ENCODE data around the gene SLC1A2.

The SLC1A2 gene

DNA sequence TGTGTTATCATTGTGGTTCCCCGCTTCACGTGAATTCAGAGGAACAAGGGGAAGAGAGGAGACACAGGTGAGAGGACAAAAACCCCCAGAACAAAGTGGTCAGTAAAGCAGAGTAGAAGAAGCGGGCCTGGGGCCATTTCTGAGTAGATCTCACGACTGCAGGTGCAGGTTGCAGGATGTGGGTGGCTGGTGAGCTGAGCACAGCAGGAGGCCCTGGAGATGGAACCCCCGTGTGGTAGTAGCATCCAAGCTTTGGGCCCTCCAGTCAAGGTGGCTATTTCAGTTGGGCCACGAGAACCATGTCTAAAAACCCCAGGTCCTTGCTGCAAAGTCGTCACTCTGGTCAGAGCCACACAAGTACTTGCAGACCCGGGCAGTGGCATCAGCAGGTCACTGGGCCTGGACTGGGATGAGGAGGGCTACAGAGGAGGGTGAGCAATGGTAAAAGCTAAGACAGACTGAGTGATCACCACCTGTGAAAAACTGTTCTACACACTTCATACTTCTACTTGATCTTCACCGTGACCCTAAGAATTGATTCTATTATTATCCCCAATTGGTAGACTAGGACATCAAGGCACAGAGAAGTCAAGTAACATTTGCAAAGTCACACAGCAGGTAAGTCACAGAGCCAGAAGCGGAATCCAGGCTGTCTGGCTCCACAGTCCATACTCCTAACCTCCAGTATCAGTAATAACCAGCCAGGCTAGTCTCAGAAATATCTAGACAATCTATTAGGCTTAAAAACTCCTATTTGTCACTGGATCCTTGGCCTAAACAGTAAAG, 43.8 kb downstream of the SLC1A2 start:
- no peak for DNase-seq

DNA sequence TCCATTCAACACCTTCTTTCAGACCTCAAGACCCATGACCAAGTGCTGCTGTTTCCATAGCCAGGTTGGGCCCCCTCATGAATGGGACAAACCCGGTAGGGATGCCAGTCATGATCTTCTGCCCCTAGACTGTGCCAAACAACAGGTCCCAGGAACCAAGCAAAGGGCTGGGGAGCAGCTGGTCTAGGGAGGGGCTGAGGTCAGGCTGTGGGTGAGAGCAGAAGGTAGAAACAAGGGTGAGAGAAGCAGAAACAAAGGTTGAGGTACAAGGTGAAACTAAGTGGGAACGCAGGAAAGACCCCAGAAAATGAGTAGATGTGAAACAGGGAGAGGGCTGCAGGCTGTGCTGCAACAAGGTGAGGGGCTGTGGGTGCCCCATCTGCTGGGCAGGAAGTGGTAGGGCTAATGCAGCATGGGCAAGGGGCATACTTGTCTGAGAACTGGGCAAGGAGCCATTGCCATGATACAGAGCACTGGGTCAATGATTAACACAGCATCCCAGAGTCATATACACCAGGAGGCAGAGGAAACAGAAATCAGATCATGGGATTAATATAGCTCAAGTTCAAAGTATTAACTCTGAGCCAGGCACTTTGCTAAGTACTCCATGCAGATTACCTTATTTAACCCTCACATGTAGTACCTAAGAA, 45.9 kb downstream of the SLC1A2 start:
- DNase-seq = no peak

DNA sequence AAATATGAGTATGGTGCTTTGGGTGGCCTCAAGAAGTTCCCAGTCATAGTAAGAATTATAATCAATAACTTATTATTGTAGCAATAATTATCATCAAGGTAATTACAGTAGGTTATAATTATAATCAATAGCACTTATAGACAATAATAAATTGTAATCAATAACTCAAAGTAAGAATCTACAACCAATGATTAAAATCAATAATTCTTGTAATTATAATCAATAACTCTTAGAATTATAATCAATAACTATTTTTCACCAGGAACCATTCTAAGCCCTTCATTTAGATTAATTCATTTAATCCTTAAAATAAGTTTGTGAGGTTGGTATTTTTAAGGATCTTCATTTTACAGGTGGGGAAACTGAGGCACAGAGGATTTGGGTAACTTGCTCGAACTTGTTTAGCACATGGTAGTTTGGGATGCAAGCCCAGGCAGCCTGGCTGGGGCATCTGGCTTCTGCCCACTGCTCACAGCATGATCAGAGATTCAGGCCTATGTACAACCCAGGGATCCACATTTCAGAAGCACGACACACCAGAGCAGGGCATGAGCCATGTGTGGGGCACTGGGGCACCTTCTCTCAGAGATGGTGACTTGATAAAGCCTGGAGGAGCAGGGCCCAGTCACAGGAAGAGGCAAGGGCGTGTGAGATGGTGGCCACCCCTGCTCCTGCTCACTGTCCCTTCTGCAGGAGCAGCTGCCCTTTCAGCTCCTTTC, 46.6 kb downstream of the SLC1A2 start:
- no peak for DNase-seq

DNA sequence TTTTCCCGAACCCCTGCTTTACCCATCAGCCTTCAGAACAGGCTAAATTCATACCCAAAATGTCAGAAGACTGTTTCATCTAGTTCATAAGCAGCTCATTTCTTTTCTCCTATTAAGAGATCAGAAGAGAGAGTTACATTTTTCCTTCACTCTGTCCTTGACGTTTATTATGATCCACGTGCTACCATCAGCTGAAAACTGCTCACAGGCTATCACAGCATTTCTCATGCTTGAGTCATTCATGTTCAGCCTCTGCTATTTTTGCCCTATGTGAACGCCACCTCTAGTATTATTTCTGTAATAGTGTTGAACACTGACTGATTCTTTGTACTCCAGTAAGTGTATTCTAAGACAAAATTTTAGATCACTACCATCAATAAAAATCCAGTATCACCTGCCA, 51.9 kb downstream of the SLC1A2 start:
- no peak for DNase-seq

DNA sequence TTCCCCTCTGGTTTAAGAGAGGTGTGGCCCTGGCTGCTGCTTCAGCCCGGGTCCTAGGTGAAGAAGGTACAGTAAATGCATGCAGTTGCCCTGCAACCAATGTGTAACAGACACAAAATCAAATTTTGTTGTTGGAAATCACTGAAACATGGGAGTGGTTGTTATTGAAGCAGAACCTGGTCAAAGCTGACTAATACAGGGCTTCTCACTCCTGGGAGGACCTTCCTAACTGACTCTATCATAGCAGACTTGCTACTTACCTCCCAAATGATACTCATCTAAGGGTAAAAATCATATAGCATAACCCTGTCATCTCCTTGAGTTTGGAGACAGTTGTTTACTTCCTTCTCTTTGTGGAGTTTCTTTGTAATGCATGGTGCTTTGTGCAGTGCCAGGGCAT, 52.6 kb downstream of the SLC1A2 start:
- DNase-seq = no peak

DNA sequence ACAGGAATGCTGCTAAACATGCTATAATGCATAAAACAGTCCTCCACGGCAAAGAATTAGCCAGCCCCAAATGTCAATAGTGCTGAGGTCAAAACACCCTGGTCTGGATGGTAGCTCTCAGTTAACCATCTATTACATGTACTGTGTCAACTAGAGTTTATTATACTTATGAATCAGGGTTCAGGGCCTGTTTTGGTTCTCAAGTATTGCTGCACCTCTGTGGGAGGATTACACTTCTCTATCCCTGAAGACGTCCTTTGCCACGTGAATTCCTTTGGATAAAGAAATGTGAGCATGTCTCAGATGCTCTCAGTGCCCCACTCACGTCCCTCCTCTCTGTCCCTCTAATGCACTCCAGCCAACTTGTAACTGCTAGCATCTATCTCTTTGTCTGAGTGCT, 53.4 kb downstream of the SLC1A2 start:
- DNase-seq = no peak

DNA sequence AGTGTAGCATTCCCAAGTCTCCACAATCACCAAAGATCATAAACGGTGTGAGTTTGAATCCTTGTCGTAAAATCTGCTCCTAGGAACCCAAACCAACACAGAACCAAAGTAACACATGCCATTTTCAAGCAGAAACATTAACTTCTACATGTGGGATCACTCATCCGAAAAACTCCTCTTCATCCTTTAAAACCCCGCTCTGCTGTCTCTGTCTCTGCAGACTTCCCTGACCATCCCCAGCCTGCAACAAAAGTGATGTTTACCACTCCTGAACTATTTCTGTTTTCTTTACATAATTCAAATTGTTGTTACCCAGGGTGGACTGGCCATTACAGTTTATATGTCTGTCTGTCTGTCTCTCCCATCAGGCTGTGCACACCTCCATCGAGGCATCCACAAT, 54.0 kb downstream of the SLC1A2 start:
- DNase-seq = no peak

DNA sequence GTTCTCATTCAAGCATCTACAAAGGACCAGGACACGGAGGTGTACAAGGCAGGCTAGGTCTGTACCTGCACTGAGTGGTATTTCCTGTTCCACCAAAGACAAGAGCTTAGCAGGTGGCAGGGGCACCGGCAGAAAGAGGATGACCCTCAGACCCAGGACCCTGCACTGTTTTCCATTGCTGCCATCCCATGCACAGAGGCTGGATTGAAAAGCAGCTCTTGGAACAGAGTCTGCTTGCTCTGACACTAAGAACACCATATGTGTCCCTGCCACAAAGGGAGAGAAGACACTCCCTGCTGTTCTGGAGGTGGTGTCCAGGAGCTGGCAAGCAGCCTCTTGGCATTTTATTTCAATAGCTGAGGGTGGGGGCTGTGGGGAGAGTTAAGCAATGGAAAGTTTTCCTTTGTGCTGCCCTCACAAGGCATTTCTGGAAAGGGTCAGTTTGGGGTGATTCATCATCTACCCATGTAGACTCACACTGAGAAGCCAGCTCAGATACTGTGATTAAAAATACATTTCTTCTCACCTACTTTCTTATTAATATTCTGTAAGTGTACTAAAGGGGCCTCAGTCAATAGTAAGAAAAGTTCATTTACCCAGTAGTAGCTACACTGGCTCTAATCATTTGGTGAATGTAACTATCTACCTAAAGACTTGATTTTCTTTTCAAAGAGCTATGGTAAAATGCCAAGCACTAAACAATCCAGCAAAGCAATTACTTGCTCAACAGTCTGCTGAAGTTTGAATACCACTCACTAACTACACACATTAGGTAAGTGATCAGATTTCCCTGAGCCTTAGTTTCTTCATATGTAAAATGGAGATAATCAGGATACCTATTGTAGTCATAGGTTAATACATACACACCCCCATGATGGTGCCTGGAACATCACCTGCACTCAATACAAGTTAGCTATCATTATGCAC, 55.2 kb downstream of the SLC1A2 start:
- DNase-seq = no peak

DNA sequence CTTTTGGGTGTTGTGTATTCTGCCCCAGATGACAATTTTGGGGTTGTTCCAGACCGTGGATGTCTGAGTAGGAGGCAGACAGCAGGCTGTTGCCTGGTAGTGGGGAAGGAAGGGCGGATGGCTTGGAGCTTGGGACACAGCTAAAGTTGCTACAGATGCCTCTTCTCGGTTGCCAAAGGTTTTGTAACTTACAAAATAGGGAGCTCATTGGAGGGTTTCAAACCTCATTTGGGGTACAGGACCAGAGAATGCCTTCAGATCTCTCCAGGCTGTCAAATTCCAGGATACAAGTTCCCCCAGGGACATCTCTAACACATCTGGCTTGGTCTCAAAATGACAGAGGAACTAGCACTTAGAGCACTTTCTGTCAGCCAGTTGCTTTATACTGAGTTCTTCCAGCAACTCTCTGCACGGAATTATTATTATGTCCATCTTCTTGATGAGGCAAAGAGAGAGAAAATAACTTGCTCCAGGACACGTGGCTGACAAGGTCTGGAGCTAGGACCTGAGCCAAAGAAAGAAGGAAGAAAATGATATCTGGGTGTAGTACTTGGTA, 56.0 kb downstream of the SLC1A2 start:
- no peak for DNase-seq

DNA sequence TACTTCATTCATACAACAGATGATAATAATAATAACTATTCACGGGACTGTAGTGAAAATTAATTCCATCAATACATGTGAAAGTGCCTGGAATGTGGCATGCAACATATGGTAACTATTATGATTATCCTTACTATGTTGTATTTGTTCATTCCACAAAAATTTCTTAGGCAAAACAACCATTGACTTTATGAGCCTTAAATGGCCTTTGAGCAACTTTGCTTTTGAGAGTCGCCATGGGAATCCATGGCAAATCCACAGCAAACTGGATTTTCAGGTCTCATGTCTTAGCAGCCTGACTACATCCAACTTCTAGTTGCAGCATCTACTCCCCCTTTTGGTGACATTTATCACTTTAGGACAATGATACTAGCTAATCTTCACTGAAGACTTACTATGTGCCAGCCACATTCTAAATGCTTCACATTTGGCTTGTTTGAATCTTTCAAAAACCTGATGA, 56.8 kb downstream of the SLC1A2 start:
- DNase-seq = no peak

DNA sequence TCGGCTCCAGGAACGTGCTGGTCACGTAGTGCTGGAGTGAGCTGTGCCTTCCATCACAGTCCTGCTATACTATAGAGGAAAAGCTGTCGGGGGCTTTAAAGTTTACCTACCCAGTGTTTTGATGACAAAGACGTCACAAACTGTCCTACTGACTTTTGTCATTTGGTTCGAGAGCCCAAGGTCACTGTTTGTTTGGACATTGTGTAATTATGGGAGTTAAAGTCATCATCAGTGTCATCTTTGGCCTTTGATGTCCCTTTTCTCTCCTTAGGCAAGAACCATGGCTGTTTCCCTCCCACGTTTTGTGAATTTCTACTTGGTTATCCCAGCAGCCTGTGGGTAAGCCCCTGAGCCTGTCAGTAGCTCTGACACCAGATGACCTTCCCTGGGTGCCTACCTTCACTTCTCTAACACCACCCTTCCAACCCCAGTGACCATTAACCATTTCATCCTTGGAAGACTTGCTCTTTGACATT, 59.3 kb downstream of the SLC1A2 start:
- no peak for DNase-seq

DNA sequence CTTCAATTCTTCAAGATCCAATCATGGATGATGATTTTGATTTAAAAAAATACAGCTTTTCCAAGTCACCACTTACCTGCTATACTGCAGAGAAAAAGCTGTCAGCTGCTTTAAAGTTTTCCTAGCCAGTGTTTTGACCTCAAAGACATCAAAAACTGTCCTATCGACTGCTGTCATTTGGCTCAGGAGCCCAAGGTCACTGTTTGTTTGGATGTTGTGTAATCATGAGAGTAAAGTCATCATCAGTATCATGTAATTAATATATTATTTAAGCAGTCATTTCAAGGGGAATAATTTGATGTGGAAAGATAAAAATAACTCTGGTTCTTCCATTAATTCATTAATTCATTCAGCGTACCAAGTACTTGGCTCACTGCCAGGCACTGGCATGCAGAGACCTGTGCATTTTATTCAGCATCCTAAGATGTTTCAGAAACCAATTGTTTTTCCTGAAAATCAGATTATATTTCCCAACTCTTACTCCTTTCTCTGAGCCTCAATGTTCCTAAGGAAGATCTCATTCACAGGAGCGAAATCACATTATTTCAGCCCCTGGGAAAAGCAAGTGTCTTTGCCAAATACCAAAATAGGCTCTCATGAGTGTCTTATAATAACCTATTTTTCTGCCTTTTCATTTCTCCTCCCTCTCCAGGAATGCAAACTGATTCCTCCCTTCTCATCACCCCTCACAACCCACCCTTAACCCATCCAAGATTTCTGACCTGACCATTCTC, 59.9 kb downstream of the SLC1A2 start:
- DNase-seq = no peak

DNA sequence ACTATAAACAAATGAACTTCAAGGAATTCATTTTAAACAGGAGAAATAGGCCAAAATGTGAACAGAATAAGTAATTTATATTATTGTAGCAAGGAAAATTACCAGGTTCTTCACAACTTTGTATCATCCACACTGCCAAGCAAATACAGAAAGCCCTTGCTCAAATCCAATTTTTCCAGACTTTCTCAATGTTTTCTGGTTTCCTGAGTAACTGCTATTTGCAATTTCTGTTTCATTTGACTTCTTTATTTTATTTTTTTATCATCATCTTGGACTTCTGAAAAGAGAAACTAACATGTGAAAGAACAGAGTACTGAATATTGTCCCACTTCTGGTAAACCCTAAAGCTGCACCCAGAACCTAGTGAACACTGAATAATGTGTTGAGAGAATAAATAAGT, 61.0 kb downstream of the SLC1A2 start:
- no peak for DNase-seq

DNA sequence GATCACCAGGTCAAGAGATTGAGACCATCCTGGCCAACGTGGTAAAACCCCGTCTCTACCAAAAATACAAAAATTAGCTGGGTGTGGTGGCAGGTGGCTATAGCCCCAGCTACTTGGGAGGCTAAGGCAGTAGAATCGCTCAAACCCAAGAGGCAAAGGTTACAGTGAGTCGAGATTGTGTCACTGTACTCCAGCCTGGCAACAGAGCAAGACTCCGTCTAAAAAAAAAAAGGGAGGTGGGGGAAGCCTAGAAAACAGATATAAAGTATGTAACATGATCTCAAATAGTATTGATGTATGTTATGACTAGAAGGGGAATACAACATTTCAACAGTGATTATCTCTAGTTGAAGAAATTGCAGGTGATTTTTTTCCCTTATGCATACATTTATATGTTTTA, 61.4 kb downstream of the SLC1A2 start:
- DNase-seq = no peak

DNA sequence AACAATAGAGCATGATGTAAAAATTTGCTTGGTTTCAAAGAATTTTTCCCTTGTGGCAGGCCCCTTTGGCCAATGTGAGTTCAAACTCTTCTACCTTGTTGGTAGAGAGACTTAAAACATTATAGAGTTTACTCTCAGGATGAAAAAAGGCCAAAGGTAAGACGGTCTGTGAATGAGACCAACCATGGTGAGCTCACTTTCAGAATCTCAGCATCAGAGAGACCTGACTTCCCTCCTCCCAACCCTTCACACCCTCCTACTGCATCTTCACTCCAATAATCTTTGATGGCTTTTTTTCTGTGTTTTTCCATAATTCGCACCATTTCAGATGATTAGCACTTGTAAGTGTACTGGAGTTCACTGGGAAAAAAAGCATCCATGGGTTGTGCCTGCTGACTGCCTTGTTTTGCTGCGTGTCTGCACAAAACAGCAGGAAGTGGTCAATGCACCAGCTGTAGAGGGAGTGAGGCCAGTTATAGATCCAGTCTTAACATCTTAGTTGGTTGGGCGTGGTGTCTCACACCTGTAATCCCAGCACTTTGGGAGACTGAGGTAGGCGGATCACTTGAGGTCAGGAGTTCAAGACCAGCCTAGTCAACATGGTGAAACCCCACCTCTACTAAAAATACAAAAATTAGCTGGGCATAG, 64.1 kb downstream of the SLC1A2 start:
- no peak for DNase-seq

DNA sequence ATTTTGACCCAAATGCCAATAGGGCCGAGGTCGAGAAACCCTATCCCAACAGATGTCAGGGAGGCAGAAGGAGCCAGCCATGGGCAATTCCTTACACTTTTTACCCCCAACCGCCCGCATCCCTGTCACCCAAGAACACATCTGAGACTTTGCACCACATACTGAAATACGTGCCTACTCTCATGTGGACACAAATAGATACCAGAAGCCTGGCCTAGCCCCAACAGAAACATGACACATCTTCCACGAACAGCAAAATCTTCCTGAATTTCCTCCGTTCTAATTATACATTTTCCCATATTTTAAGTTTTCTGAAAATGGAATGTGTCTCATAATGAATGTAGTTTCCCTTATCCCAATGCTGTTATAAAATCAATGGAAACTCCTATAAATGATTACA, 64.7 kb downstream of the SLC1A2 start:
- DNase-seq = no peak

DNA sequence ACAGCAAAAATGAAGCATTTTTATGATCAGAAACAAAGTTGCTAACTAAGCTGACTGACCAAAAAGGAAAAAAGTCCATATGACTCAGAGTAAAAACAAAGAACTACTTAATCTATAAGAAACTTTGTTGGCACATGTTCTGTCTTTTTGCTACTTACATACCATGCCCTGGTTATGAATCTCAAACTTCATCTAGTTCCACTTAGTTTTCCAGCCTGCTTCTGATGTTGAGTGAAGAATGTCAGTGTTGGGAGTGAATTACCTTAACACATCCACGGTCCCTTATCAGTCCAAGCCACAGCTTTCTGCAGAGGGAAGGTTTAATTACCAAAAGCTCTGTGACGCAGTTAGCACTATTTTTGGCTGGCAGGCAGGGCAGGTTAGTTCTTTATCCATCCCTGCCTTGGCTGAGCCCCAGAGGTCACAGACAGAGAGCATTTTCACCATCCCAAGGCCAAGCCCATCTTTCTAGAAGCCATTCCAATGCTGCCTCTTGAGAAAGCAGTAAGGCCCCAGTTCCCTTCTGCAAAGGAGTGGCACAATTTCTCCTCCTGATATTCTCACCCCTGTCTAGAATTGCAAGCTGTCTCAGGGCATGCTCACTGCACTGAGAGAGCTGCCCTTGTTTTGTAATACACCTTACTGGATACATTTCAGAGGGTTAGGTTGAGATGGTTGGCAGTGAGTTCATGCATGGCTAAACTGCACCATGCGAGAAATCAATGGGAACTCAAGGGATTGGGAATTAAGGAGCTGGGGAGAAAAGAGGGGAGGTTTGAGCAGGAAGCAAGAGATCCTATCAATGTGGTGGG, 67.1 kb downstream of the SLC1A2 start:
- no peak for DNase-seq

DNA sequence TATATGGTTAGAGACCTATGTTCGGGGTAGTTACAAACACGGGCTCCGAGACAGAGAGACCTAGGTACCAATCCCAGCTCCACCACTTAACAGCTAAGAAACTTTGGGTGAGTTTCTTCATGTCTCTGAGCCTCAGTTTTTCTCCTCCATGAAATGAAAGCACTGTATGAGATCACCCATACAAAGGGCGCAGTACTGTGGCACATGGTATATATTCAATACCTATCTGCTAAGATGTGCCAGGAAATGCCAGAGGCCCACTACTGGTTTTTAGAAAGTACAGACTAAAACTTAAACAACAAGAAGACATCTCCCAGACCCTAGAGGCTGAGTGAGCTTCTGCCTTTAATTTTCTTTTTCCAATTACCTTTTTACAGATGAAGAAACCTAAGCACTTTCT, 69.5 kb downstream of the SLC1A2 start:
- DNase-seq = no peak

DNA sequence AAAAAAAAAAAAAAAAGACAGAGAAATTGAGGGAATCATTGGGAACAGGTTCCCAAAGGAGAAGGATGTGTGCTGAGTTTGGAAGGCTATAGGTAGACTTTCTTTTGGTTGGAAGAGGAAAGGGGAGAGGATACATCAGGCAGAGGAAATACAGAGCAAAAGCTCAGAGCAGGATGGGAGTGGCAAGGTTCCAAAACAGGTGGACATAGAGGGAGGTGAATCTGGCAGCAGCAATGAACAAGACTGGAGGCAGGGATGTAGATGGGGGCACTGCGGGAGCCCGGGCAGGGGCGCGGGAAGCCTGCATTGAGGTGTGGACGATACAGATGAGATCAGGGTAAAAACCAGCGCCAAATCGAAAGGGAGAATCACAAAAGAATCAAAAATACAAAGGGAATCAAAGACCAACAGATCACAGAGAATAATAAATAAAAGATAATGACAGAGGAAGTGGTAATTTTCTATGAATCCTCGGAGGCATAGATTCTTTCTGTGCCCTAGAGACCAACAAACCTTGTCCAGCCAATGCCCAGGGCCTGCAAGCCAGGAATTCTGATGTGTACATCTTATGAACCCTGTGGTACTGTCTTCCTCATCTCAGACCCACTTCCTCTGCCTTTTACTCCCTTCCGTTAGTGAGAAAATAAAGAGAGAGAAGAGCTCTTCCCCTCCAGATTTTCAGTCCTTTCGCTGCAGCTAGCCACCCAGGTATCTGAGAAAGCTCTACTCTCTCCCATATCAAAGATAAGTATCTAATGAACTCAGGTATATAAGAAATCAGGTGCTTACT, 70.3 kb downstream of the SLC1A2 start:
- no peak for DNase-seq
